Measurements from ENCODE around the gene TMBIM6.

DNA sequence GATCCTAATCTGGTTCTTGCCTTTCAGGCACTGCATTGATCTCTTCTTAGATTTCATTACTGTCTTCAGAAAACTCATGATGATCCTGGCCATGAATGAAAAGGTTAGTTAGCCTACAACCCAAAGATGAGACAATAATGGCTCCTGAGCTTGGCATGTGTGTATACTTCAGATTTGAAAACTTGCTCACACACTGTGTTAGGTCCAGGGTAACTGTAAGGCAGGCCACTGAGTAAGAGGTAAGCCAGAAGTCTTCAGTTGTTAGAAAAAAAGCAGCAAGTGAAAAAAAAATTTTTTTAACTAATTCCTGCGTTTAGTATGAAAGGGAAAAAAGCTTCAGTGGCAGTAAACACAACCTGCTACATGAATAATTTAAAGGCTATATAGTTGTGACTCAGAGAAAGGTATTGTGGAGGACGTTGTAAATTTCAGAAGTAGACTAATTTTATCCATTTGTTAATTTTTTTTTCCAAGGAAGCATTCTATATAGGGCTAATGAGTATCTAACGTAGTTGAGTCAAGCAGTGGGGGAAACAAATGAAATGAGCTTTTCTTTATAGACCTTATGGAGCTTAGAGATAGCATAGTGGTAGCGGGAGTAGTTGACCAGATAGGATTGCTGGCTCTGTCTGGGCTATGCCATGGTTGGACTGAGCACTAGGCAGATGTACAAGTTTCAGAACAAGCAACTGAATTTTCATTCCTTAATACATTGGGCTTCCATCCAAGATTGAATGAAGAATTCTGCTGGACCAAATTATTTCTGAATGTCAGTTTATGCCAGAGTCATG lies 20.5 kb downstream of the TMBIM6 start:
- TF ChIP-seq POLR2A (IDR thresholded peaks at IDR 0.05; ENCODE audit: low read depth, low read length) (no peak), POLR2AphosphoS5 (IDR thresholded peaks at IDR 0.05; ENCODE audit: low read depth, low read length) (no peak)

Data from GM12891 (cell line).